GM21381 (cell line): Measurements from ENCODE around the gene RNF167.

Experiments used
- ATAC-seq: cut with Tn5 transposase; IDR thresholded peaks from one replicate; pipeline ENCODE4 v1.9.1; 2021; ENCODE audit warnings: mild to moderate bottlenecking, moderate library complexity; ENCODE audit not compliant: unreplicated experiment

RNF167 gene

GRCh38 chr17:4972752-4973151 lies 32.7 kb downstream of the RNF167 start:
- no peak for ATAC-seq

- ATAC-seq: no peak
These were observed 33.4 kb downstream of the RNF167 start for GRCh38 chr17:4973256-4974114.

- ATAC-seq: no peak
These were observed 34.1 kb downstream of the RNF167 start for GRCh38 chr17:4974115-4974670.

- no peak for ATAC-seq
These were observed 38.7 kb downstream of the RNF167 start for GRCh38 chr17:4978726-4979125.

DNA sequence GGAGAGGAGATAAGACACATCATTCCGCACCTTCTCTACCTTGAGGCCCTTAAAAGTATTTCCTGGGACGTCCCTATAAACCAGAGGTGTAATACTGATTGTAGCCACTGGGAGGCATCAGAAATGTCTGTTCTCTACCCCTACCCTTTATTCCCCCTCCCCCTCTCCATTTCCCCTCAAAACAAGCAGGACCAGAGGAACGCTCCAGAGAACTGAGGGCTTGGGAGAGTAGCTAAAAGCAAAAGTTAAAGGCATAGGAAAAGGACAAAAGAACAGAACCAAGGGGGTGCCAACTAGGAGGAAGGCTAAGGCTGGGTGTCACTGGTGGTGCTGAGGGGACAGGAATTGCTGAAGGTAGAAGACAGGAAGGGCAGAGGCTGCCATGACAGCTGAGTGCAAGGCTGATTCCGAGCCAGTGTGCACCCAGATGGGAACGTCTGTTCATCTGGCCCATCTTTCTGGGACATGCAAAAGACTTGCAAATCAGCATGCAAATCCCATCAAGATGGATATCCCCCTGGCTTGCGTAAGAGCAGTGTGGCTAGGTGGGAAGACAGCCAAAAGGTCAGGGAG lies 40.7 kb downstream of the RNF167 start:
- ATAC-seq: no peak

DNA sequence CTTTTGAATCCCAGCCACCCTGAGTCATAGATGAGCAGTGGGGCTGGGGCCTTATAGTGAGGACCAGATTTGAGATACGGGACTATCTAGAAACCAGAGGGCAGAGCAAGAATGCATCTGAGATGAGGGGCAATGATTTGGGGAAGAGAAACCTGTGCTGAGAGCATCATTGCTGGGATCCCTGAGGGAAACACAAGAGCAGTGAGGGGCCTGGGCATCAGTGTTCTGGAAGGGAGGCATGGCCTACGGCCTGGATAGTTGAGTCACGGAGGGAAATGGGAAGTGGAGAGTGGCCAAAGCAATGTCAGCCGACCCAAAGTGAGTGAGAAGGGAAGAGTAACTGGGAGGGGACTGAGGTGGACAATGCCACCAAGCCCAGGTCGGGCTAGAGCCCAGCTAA lies 42.2 kb downstream of the RNF167 start:
- no peak for ATAC-seq

- no peak for ATAC-seq
These were observed 46.3 kb downstream of the RNF167 start for GRCh38 chr17:4986403-4986802.

DNA sequence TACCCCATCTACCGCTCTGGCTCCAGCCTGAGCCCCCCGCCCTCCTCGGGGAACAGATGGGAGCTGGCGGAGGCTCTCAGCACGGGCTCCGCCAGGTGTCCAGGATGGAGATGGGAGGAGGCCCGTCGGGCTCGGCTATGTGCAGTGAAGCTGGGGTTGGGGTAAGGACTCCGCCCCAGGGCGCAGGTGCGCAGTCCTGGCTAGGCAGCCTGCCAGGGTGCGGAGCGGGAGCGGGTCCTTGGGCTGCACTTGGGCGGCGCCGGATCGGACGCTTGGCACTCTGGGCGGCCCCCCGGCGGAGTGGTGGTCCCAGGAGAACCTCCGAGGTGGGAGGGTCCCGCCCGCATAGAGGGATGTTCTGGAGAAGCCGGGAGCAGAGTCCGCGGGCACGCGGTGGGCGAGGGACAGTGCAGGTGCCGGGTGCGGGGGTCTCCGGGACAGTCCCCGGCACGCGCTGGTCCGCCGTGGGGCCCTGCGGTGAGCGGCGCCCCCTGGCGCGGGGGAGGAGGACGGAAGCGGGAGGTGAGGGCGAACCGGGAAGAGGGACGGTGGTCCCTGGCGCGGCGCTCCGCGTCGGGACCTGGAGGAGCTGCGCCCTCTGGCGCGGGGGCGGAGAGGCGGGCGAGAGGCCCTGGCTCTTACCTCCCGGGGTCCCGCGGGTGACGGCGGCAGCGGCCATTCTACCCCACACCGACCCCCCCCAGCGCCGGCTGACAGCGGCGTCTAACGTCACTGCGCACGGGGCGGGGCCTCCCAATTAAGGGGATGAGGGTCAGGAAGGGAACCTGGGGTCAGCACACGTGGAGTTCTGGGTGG lies 47.1 kb downstream of the RNF167 start, which contains the start of gene CAMTA2:
Gene CAMTA2, minus strand, starts transcription at position 725 of the 816 bp plus-strand sequence. CDS start 1,453 bp downstream, outside the sequence.
- peak; percentile 59 for ATAC-seq

- ATAC-seq: peak; percentile 17
These were observed 47.9 kb downstream of the RNF167 start for GRCh38 chr17:4987767-4988567.

DNA sequence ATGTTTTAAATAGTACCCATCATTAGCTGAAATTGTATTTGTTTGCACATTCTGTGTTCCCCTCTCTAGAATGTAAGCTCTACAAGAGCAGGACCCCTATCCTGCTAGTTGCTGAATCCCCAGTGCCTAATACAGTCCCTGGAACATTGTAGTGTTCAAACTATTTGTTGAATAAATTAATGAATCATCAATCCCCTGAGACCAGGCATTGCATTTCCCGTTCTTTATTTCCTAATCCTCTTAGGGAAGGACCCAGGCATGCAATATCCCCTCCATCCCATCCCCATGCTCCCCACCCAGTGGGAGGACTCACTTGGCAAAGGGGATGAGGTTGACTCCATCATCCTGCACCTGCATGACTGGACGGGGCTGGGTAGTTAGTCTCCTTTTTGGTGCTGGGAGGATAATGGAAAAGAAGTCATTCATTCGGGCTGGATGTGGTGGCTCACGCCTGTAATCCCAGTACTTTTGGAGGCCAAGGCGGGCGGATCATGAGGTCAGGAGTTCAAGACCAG lies 54.1 kb downstream of the RNF167 start:
- no peak for ATAC-seq
